Peyer's patch (tissue), 4 donors: Measurements from ENCODE around the gene SRRM4.

Experiments used
- POLR2A ChIP-seq, 2 donors: fragments of 450-650 bp; IDR thresholded peaks; one replicate each; pipeline ENCODE4 v1.5.1; 2017; ENCODE audit warnings: antibody characterized with exemption in 2 of 2, mild to moderate bottlenecking in 2 of 2, moderate library complexity in 2 of 2
- TF ChIP-seq, protein P1 (sequence below), 6 experiments: fragments of 450-650 bp in 4 of 6; fragments of 200-600 bp in 2 of 6; sonication (generic) in 1 of 6; IDR thresholded peaks; one replicate each; pipeline ENCODE4 v1.5.1; 2017 to 2019; ENCODE audit warnings: antibody characterized with exemption in 6 of 6, mild to moderate bottlenecking in 3 of 6, moderate library complexity in 1 of 6

DNA sequence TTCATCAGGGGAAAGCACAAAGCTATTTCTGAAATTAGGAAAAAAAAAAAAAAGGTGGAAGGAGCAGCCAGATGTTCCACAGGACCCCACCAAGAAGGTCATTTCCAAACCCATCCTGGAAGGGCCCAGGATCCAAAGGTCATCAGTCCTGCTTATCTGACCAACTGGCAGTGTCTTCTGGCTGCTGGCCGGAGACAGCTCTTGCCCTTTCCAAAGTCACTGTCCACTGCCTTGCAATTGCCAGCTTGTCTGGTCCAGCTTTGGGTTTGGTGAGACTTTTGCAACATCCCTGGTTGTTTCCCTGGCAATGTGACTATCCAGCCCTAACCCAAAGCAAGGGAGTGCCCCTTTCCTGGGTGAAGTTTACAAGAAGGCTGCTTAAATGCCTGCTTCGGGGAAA lies 178.5 kb downstream of the SRRM4 start:
- TF ChIP-seq, protein P1, sequence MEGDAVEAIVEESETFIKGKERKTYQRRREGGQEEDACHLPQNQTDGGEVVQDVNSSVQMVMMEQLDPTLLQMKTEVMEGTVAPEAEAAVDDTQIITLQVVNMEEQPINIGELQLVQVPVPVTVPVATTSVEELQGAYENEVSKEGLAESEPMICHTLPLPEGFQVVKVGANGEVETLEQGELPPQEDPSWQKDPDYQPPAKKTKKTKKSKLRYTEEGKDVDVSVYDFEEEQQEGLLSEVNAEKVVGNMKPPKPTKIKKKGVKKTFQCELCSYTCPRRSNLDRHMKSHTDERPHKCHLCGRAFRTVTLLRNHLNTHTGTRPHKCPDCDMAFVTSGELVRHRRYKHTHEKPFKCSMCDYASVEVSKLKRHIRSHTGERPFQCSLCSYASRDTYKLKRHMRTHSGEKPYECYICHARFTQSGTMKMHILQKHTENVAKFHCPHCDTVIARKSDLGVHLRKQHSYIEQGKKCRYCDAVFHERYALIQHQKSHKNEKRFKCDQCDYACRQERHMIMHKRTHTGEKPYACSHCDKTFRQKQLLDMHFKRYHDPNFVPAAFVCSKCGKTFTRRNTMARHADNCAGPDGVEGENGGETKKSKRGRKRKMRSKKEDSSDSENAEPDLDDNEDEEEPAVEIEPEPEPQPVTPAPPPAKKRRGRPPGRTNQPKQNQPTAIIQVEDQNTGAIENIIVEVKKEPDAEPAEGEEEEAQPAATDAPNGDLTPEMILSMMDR (IDR thresholded peaks at IDR 0.05): no peak
- no peak for TF ChIP-seq POLR2A (IDR thresholded peaks at IDR 0.05)
